ENCODE measurements around the gene SBF2.

SBF2 gene

GRCh38 chr11:10305964-10306918, 12.2 kb upstream of the SBF2 start:
- peak overlapping the region; percentile 65 for H3K4me2 ChIP-seq (ENCODE audit: low read length)
- H3K9me2 ChIP-seq (replicated peaks; ENCODE audit: control insufficient read depth, low read length), result no peaks in the 10 kb centered on the region
- H3K79me2 ChIP-seq (ENCODE audit: control insufficient read depth, low read length), result no peaks in the 10 kb centered on the region
- TF ChIP-seq CTCF (IDR thresholded peaks at IDR 0.05; ENCODE audit: low read depth, low read length, poor library complexity, severe bottlenecking), result no peak
- peak; percentile 83; the same call in 1 of the 2 replicates for TF ChIP-seq EZH2phosphoT487 (IDR thresholded peaks at IDR 0.05; ENCODE audit: borderline replicate concordance, low read length)
- peak overlapping the region; percentile 69 for H3K4me3 ChIP-seq (ENCODE audit: low read length)
- no peak overlapping the region for H3K27ac ChIP-seq (ENCODE audit: low read depth, low read length)
- peaks cover 4% of the 10 kb centered on the region; the same call in 1 of the 2 replicates for H3F3A ChIP-seq (ENCODE audit: control insufficient read depth, insufficient read depth)
- peaks cover 68% of the 10 kb centered on the region for H3K27me3 ChIP-seq (ENCODE audit: control insufficient read depth, low read length)
- no peaks in the 10 kb centered on the region for H4K20me1 ChIP-seq (ENCODE audit: control insufficient read depth, insufficient read depth, low read depth, low read length)
- no peaks in the 10 kb centered on the region for H3K36me3 ChIP-seq (ENCODE audit: control insufficient read depth, low read length)
- no peaks in the 10 kb centered on the region for H3K9me3 ChIP-seq (ENCODE audit: control insufficient read depth, insufficient read depth, low read length)
- H3K4me1 ChIP-seq (ENCODE audit: control insufficient read depth, low read length), result peaks cover 74% of the 10 kb centered on the region

GRCh38 chr11:10305262-10305963, 11.4 kb upstream of the SBF2 start:
- Histone ChIP-seq H3K36me3 (ENCODE audit: control insufficient read depth, low read length) (no peaks in the 10 kb centered on the region), H3K4me1 (ENCODE audit: control insufficient read depth, low read length) (peaks cover 70% of the 10 kb centered on the region), H3K9me3 (ENCODE audit: control insufficient read depth, insufficient read depth, low read length) (no peaks in the 10 kb centered on the region), H3F3A (ENCODE audit: control insufficient read depth, insufficient read depth) (peaks cover 4% of the 10 kb centered on the region; the same call in 1 of the 2 replicates), H3K79me2 (ENCODE audit: control insufficient read depth, low read length) (no peaks in the 10 kb centered on the region), H3K4me2 (ENCODE audit: low read length) (peak overlapping the region; percentile 65), H3K4me3 (ENCODE audit: low read length) (peak overlapping the region; percentile 69), H4K20me1 (ENCODE audit: control insufficient read depth, insufficient read depth, low read depth, low read length) (no peaks in the 10 kb centered on the region), H3K9me2 (replicated peaks; ENCODE audit: control insufficient read depth, low read length) (no peaks in the 10 kb centered on the region), H3K27ac (ENCODE audit: low read depth, low read length) (no peak overlapping the region), H3K27me3 (ENCODE audit: control insufficient read depth, low read length) (peaks cover 74% of the 10 kb centered on the region)
- TF ChIP-seq CTCF (IDR thresholded peaks at IDR 0.05; ENCODE audit: low read depth, low read length, poor library complexity, severe bottlenecking), result no peak
- TF ChIP-seq EZH2phosphoT487 (IDR thresholded peaks at IDR 0.05; ENCODE audit: borderline replicate concordance, low read length), result peak; percentile 95; the same call in 1 of the 2 replicates

GRCh38 chr11:10304495-10305261, 10.7 kb upstream of the SBF2 start, which contains the start of gene ADM:
TSS of gene ADM (plus strand) at chr11:10305073. CDS start at chr11:10305701, 628 bp downstream.
- peak within 1 kb of the TSS; percentile 65 for H3K4me2 ChIP-seq (ENCODE audit: low read length)
- H3K9me2 ChIP-seq (replicated peaks; ENCODE audit: control insufficient read depth, low read length), result no peaks in the 10 kb centered on the region
- H3K4me3 ChIP-seq (ENCODE audit: low read length), result peak within 1 kb of the TSS; percentile 69
- no peaks in the 10 kb centered on the region for H3K79me2 ChIP-seq (ENCODE audit: control insufficient read depth, low read length)
- H4K20me1 ChIP-seq (ENCODE audit: control insufficient read depth, insufficient read depth, low read depth, low read length), result no peaks in the 10 kb centered on the region
- peaks cover 63% of the 10 kb centered on the region for H3K4me1 ChIP-seq (ENCODE audit: control insufficient read depth, low read length)
- peaks cover 4% of the 10 kb centered on the region; the same call in 1 of the 2 replicates for H3F3A ChIP-seq (ENCODE audit: control insufficient read depth, insufficient read depth)
- H3K27ac ChIP-seq (ENCODE audit: low read depth, low read length), result no peak within 1 kb of the TSS
- peaks cover 74% of the 10 kb centered on the region for H3K27me3 ChIP-seq (ENCODE audit: control insufficient read depth, low read length)
- TF ChIP-seq CTCF (IDR thresholded peaks at IDR 0.05; ENCODE audit: low read depth, low read length, poor library complexity, severe bottlenecking) (peak; percentile 65), EZH2phosphoT487 (IDR thresholded peaks at IDR 0.05; ENCODE audit: borderline replicate concordance, low read length) (no peak)
- no peaks in the 10 kb centered on the region for H3K36me3 ChIP-seq (ENCODE audit: control insufficient read depth, low read length)
- H3K9me3 ChIP-seq (ENCODE audit: control insufficient read depth, insufficient read depth, low read length), result no peaks in the 10 kb centered on the region
